ENCODE data around the gene GATAD2B. TPM values are rescaled to one million over a fixed set of nuclear protein-coding genes. Genes with fewer than 3 reads are reported as not detected.

GATAD2B gene
- total RNA-seq, 1 experiment from 2014 or later: 46.9 TPM

- ChIA-PET POLR2A (no interaction called here), CTCF (interaction anchor here (2.3 kb wide), 1 partner anchor 113 kb away, joined by 15 read pairs; the partner anchor contains the start of gene NPR1)
- Mint-ChIP-seq H3K4me1 (peaks cover 24% of the 10 kb centered on the region), H3K27ac (no peak overlapping the region), H3K27me3 (ENCODE audit: low read depth) (no peaks in the 10 kb centered on the region; the same call in 1 of the 2 replicates), H3K9me3 (peaks cover 6% of the 10 kb centered on the region), H3K36me3 (no peaks in the 10 kb centered on the region; the same call in 1 of the 2 replicates), H3K4me3 (no peak overlapping the region)
- DNase-seq (ENCODE audit: low spot score) (no peak), ATAC-seq (no peak)
- no peak for TF ChIP-seq TEAD1 (CRISPR knock-in tag; IDR thresholded peaks at IDR 0.05)
- no peak for TF ChIP-seq E2F5 (CRISPR knock-in tag; IDR thresholded peaks at IDR 0.05)
- TF ChIP-seq JAZF1 (CRISPR knock-in tag; IDR thresholded peaks at IDR 0.05): no peak
- no peak for TF ChIP-seq CREB1 (CRISPR knock-in tag; IDR thresholded peaks at IDR 0.05)
- no peak for TF ChIP-seq ATF3 (CRISPR knock-in tag; conservative IDR thresholded peaks at IDR 0.05)
- TF ChIP-seq MXD4 (CRISPR knock-in tag; IDR thresholded peaks at IDR 0.05; ENCODE audit: borderline replicate concordance): no peak
- no peak for TF ChIP-seq ZNF317 (CRISPR knock-in tag; IDR thresholded peaks at IDR 0.05; ENCODE audit: borderline replicate concordance, low read depth)
- TF ChIP-seq NR2C2 (CRISPR knock-in tag; IDR thresholded peaks at IDR 0.05): no peak
- TF ChIP-seq, protein P1, sequence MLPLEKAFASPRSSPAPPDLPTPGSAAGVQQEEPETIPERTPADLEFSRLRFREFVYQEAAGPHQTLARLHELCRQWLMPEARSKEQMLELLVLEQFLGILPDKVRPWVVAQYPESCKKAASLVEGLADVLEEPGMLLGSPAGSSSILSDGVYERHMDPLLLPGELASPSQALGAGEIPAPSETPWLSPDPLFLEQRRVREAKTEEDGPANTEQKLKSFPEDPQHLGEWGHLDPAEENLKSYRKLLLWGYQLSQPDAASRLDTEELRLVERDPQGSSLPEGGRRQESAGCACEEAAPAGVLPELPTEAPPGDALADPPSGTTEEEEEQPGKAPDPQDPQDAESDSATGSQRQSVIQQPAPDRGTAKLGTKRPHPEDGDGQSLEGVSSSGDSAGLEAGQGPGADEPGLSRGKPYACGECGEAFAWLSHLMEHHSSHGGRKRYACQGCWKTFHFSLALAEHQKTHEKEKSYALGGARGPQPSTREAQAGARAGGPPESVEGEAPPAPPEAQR (CRISPR knock-in tag; IDR thresholded peaks at IDR 0.05): no peak
- TF ChIP-seq, protein P2, sequence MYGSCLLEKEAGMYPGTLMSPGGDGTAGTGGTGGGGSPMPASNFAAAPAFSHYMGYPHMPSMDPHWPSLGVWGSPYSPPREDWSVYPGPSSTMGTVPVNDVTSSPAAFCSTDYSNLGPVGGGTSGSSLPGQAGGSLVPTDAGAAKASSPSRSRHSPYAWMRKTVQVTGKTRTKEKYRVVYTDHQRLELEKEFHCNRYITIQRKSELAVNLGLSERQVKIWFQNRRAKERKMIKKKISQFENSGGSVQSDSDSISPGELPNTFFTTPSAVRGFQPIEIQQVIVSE (CRISPR knock-in tag; IDR thresholded peaks at IDR 0.05; ENCODE audit: borderline replicate concordance): no peak
- TF ChIP-seq SOX15 (CRISPR knock-in tag; IDR thresholded peaks at IDR 0.05): no peak
- TF ChIP-seq ZNF416 (CRISPR knock-in tag; IDR thresholded peaks at IDR 0.05): no peak
- TF ChIP-seq IRF1 (CRISPR knock-in tag; IDR thresholded peaks at IDR 0.05): no peak
- no peak for TF ChIP-seq NFYB (CRISPR knock-in tag; conservative IDR thresholded peaks at IDR 0.05; ENCODE audit: low read depth)
- TF ChIP-seq ESRRA (CRISPR knock-in tag; IDR thresholded peaks at IDR 0.05; ENCODE audit: borderline replicate concordance): no peak
- no peak for TF ChIP-seq TCF7 (CRISPR knock-in tag; IDR thresholded peaks at IDR 0.05; ENCODE audit: low read depth)
- no peak for TF ChIP-seq EMX1 (CRISPR knock-in tag; IDR thresholded peaks at IDR 0.05)
- no peak for TF ChIP-seq CTCF (IDR thresholded peaks at IDR 0.05)
- TF ChIP-seq, protein P3, sequence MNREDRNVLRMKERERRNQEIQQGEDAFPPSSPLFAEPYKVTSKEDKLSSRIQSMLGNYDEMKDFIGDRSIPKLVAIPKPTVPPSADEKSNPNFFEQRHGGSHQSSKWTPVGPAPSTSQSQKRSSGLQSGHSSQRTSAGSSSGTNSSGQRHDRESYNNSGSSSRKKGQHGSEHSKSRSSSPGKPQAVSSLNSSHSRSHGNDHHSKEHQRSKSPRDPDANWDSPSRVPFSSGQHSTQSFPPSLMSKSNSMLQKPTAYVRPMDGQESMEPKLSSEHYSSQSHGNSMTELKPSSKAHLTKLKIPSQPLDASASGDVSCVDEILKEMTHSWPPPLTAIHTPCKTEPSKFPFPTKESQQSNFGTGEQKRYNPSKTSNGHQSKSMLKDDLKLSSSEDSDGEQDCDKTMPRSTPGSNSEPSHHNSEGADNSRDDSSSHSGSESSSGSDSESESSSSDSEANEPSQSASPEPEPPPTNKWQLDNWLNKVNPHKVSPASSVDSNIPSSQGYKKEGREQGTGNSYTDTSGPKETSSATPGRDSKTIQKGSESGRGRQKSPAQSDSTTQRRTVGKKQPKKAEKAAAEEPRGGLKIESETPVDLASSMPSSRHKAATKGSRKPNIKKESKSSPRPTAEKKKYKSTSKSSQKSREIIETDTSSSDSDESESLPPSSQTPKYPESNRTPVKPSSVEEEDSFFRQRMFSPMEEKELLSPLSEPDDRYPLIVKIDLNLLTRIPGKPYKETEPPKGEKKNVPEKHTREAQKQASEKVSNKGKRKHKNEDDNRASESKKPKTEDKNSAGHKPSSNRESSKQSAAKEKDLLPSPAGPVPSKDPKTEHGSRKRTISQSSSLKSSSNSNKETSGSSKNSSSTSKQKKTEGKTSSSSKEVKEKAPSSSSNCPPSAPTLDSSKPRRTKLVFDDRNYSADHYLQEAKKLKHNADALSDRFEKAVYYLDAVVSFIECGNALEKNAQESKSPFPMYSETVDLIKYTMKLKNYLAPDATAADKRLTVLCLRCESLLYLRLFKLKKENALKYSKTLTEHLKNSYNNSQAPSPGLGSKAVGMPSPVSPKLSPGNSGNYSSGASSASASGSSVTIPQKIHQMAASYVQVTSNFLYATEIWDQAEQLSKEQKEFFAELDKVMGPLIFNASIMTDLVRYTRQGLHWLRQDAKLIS (CRISPR knock-in tag; IDR thresholded peaks at IDR 0.05; ENCODE audit: borderline replicate concordance): no peak
These were observed 131.7 kb downstream of the GATAD2B start for GRCh38 chr1:153790966-153791647.

All from WTC11 (cell line).